OCI-M2 (cell line): ENCODE data around the gene SMIM34.
"Not testable (repeated sequence)": the region's sequence is repeated elsewhere in the genome, so short reads cannot be mapped to it uniquely, and the experiment has no call there.

Source experiments
- DNase-seq: peaks from one replicate; lab custom pipeline; 2025; ENCODE audit not compliant: unreplicated experiment; lab: John Stamatoyannopoulos, UW

The SMIM34 gene

GRCh38 chr21:34423805-34424204 lies at the start of gene SMIM34:
Gene SMIM34 (minus strand): TSS chr21:34423951. CDS start chr21:34423839, 112 bp downstream.
- DNase-seq = not testable (repeated sequence)

- DNase-seq = not testable (repeated sequence)
Observed at GRCh38 chr21:34467333-34467732, 43.6 kb upstream of the SMIM34 start.

- not testable (repeated sequence) for DNase-seq
Observed at GRCh38 chr21:34459426-34459825, 35.7 kb upstream of the SMIM34 start.

GRCh38 chr21:34458266-34458665 lies 34.5 kb upstream of the SMIM34 start:
- not testable (repeated sequence) for DNase-seq

DNA sequence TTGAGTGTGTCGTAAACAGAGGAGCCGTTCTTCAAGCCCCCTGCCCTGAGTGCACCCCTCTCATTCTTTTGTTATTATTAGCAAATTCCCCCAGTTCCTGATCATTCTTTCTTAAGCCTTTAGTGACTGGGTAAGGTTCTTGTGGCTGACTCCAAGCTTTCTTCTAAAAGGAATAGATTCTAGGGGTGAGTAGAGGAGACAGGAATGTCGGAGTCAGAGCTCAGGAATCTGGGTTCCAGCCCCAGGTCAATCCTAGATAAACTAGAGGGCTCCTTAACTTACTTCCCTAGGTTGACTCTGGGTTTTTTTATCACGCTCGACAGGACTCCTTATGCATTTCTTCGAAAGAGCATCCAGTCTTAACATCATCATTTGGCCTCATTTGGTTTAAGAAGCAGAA lies 32.4 kb upstream of the SMIM34 start:
- DNase-seq = not testable (repeated sequence)

DNA sequence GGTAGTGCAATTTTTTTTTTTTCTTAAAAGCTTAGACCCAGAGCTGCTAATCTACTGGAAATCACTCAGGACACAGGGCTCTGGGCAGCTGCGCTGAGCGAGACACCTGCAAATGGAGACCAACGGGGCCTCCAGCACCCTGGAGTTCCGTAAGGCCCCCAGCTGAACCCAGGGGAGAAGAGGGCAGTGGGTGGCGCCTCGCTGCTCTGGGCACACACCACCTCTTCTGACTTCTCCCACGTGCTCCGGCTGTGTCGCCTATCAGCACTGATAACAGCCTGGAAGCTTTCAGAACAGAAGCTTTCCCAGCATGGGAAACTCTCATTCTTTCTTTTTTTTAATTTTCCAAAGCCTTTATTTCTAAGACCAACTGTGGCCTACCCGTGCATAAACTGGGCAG lies 31.9 kb upstream of the SMIM34 start:
- not testable (repeated sequence) for DNase-seq

GRCh38 chr21:34447018-34447417 lies 23.3 kb upstream of the SMIM34 start:
- DNase-seq = not testable (repeated sequence)

DNA sequence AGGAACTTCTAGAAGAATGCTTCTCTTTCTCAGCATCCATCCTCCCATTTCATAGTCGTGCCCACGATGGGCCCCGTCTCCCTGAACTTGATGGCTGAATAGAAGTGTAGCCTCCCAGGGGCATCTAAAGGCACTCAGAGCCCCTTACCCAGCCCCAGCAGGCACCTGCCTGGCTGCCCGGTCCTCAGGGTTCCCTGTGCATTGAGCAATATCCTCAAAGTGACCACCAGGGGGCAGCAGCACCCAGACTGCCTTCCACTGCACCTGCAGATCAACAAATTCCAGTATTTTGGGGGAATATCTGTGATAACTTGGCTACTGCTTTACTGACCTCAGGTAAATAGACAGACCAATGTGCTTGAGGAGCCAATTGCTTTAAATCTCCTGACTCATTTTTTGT lies 19.7 kb upstream of the SMIM34 start:
- not testable (repeated sequence) for DNase-seq

DNA sequence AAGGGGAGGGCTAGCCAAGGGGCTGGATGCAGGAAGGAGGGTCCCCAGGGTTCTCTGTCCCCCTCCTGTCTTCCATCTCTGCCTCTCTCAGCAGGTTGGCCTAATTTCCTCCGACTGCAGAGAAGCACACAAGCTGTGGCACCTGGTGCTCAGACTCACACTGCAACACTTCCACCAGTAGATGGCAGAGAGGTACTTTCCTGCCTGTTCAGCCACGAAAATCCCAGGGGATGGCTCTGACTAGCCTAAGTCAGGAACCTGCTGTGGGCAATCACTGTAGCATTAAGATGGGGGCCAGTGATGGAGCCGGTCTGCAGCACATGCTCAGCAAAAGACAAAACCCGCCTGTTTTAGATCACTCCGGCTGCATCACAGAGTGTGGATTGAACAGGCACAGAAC lies 6.0 kb upstream of the SMIM34 start:
- DNase-seq = not testable (repeated sequence)

DNA sequence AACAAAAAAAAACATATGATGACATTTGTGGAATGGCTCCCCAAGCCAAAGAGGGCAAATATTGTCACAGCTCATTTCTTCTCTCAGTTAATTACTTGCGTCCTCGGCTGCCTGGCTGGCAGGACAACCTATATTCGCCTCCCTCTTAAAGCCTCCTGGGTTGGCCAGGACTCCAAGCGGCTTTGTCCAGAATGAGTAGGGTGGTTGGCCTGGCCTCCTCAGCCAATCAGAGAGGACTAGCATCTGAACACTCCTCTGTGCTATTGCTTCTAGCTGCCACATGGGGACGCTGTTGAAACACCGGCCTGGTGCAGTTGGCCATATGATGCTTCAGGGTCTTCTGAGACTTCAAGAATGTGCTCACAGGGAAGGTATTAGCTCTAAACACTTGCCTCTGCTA lies 4.7 kb upstream of the SMIM34 start:
- not testable (repeated sequence) for DNase-seq

DNA sequence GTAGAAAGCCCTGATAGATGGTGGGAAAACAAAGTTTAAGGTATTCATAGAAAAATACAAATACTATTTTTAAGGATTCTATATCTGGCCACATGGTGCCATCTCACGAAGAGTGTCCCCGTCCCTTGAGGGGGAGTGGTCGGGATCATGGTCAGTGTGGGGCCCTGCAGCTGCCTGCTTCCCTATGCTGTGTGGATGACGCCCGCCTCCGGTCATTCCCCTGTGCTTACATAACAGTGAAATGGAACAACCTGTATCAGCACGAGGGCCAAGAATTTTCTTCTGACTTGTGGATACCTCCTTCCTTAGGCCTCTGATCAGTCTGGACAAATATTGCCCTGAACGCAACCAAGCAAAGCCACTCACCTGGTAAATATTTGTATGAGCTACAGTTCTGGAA lies 3.6 kb upstream of the SMIM34 start:
- not testable (repeated sequence) for DNase-seq

- DNase-seq = not testable (repeated sequence)
Observed at GRCh38 chr21:34417448-34418077, 6.2 kb downstream of the SMIM34 start.

- not testable (repeated sequence) for DNase-seq
Observed at GRCh38 chr21:34407294-34407693, 16.5 kb downstream of the SMIM34 start.

DNA sequence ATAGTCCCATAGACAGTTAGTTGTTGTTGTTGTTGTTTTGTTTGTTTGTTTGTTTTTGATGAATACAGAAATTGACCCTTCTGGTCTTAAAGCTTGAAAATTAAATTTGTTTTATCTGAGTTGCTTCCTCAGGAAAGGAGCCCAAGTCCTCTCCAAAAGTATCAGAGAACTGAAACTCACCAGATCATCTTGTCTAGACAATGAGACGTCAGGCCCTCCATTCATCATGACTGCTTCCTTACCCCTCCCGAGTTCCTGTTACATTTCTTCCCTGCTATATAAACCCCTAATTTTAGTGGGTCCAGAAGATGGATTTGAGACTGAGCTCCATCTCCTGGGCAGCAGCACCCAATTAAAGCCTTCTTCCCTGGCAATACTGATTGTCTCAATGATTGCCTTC lies 17.1 kb downstream of the SMIM34 start:
- not testable (repeated sequence) for DNase-seq

- not testable (repeated sequence) for DNase-seq
Observed at GRCh38 chr21:34406102-34406501, 17.6 kb downstream of the SMIM34 start.

GRCh38 chr21:34405686-34406085 lies 18.1 kb downstream of the SMIM34 start:
- not testable (repeated sequence) for DNase-seq

- not testable (repeated sequence) for DNase-seq
Observed at GRCh38 chr21:34404742-34405141, 19.0 kb downstream of the SMIM34 start.

DNA sequence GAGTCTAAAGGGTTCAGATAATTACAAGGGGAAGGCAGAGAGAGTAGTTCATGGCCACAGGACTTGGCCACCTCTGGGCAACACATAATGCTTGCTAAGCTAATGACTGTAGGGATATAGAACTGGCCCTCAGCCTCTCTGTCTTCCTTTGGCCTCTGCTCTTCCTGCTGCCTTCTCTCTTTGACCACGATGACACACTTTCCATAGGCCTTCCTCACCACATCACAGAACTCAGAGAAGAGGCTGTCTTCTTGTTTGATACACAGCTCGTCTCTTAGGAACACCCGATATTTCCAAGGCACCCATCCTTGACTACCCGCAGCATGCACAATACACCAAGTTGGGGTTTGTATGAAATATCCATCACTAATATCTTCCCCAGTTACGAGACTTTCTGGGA lies 23.2 kb downstream of the SMIM34 start:
- not testable (repeated sequence) for DNase-seq

DNA sequence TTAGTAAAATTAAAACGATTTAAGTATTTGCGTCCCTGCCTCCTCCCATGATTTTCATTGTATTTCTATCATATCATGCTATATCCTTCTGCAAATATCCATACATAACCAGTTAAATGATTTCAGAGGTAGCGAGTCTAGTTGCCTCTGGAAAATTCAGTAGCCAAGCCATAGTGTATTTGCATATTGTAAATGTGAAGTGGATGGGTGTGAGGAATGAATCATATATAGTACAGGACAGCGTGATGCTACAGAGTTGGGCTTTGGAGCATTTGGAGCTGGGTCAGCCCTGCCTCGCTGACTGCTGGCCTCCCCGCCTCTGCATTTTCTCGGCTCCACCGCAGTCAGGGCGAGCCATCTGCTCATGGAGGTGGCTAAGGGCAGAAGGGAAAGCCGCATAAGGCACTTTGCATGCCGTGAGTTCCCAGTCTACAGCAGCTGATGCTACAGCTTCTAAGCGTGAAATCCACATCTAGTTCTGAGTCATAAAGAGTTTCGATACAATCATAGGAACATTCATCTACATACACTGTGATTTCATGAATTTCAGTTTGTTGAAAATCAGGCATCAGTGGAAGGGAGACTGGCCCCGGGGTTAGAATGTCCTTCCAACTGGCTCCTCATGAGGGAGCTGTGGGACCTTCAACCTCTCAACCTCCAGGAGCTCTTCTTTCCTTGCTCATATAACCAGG lies 39.9 kb downstream of the SMIM34 start:
- DNase-seq = not testable (repeated sequence)

- DNase-seq = not testable (repeated sequence)
Observed at GRCh38 chr21:34383138-34383537, 40.6 kb downstream of the SMIM34 start.

- not testable (repeated sequence) for DNase-seq
Observed at GRCh38 chr21:34375619-34375972, 48.2 kb downstream of the SMIM34 start.

- DNase-seq = not testable (repeated sequence)
Observed at GRCh38 chr21:34374940-34375618, 48.7 kb downstream of the SMIM34 start, which contains the start of gene SMIM11. Gene SMIM11 (plus strand): TSS chr21:34375507. CDS start chr21:34379505, 3,998 bp downstream.
